IMR-90 (cell line): ENCODE data around the gene KCNAB2. TPM values are rescaled to one million over a fixed set of nuclear protein-coding genes. Genes with fewer than 3 reads are reported as not detected.

Experiments
- ATAC-seq: fragments of 200-7000 bp; cut with Tn5 transposase; 2 replicates; pipeline ENCODE4 v1.9.1; 2020; ENCODE audit warnings: low read depth, mild to moderate bottlenecking, moderate library complexity
- BruUV-seq: library from RNA; stranded (reverse); fragments of 400-500 nt; replicated peaks from 2 replicates; lab custom pipeline; 2021; lab: Mats Ljungman, UMichigan
- CTCF ChIA-PET: fragments of 300-600 bp; formaldehyde crosslinking; extraction: SDS; loops from one replicate; lab custom pipeline; 2021; ENCODE audit warnings: antibody characterized with exemption; lab: Yijun Ruan, JAX
- POLR2A ChIA-PET: fragments of 300-600 bp; sonication (Branson Sonifier 250); formaldehyde crosslinking; loops from one replicate; lab custom pipeline; 2022; ENCODE audit warnings: antibody characterized with exemption; ENCODE audit not compliant: unreplicated experiment; lab: Charles Lee
- DNase-seq: peaks from one replicate; pipeline ENCODE4 v3.0.0; 2013
- H2AFZ ChIP-seq: replicated peaks from 2 replicates; pipeline ENCODE3; 2013; ENCODE audit warnings: low read length, mild to moderate bottlenecking; ENCODE audit not compliant: poor library complexity
- H2AK5ac ChIP-seq: 2 replicates; pipeline ENCODE4 v1.6.1; 2013; ENCODE audit warnings: low read depth, low read length, inconsistent platforms
- H2AK9ac ChIP-seq: replicated peaks from 2 replicates; pipeline ENCODE3; 2013; ENCODE audit warnings: mild to moderate bottlenecking, low read depth, low read length, moderate library complexity; ENCODE audit not compliant: poor library complexity
- H2BK120ac ChIP-seq: 2 replicates; pipeline ENCODE4 v1.6.1; 2013; ENCODE audit warnings: low read depth, low read length, inconsistent platforms
- H2BK15ac ChIP-seq: 3 replicates; pipeline ENCODE4 v1.6.1; 2013; ENCODE audit warnings: low read depth, low read length, inconsistent platforms
- H2BK20ac ChIP-seq: 2 replicates; pipeline ENCODE4 v1.6.1; 2013; ENCODE audit warnings: low read depth, mild to moderate bottlenecking, inconsistent platforms, low read length, moderate library complexity
- H2BK5ac ChIP-seq: 2 replicates; pipeline ENCODE4 v1.6.1; 2013; ENCODE audit warnings: mild to moderate bottlenecking, low read depth, low read length, inconsistent platforms; ENCODE audit not compliant: poor library complexity, severe bottlenecking
- H3K14ac ChIP-seq: replicated peaks from 2 replicates; pipeline ENCODE4 v1.6.1; 2013; ENCODE audit warnings: low read depth, low read length, inconsistent platforms
- H3K18ac ChIP-seq: 2 replicates; pipeline ENCODE4 v1.6.1; 2013; ENCODE audit warnings: low read depth, low read length, control low read depth
- H3K23ac ChIP-seq: 2 replicates; pipeline ENCODE4 v1.6.1; 2013; ENCODE audit warnings: low read depth, low read length, inconsistent platforms
- H3K27ac ChIP-seq: 2 replicates; pipeline ENCODE4 v1.5.1; 2013; ENCODE audit warnings: mild to moderate bottlenecking, control low read depth, low read length; ENCODE audit not compliant: insufficient read depth
- H3K27me3 ChIP-seq: 2 replicates; pipeline ENCODE4 v1.6.1; 2013; ENCODE audit warnings: low read length; ENCODE audit not compliant: control insufficient read depth, insufficient read depth
- H3K36me3 ChIP-seq: 2 replicates; pipeline ENCODE4 v1.6.1; 2013; ENCODE audit warnings: low read length, mixed read lengths; ENCODE audit not compliant: control insufficient read depth, insufficient read depth
- H3K4ac ChIP-seq: 2 replicates; pipeline ENCODE4 v1.6.1; 2013; ENCODE audit warnings: low read depth, low read length, inconsistent platforms
- H3K4me1 ChIP-seq: 2 replicates; pipeline ENCODE4 v1.6.1; 2013; ENCODE audit warnings: low read length, mixed read lengths; ENCODE audit not compliant: control insufficient read depth, insufficient read depth
- H3K4me2 ChIP-seq: 2 replicates; pipeline ENCODE4 v1.6.1; 2013; ENCODE audit warnings: low read depth, mild to moderate bottlenecking, control low read depth, low read length, moderate library complexity
- H3K4me3 ChIP-seq: 2 replicates; pipeline ENCODE4 v1.5.1; 2013; ENCODE audit warnings: low read depth, mild to moderate bottlenecking, control low read depth, low read length, moderate library complexity; ENCODE audit not compliant: insufficient read depth
- H3K56ac ChIP-seq: 2 replicates; pipeline ENCODE4 v1.6.1; 2013; ENCODE audit warnings: low read length, inconsistent platforms; ENCODE audit not compliant: insufficient read depth; ENCODE audit errors: extremely low read depth
- H3K79me1 ChIP-seq, 2 experiments: 2 replicates each; pipeline ENCODE4 v1.6.1; 2013; ENCODE audit warnings: low read length in 2 of 2, inconsistent platforms in 1 of 2, low read depth in 1 of 2
- H3K9ac ChIP-seq: 2 replicates; pipeline ENCODE4 v1.6.1; 2013; ENCODE audit warnings: low read depth, low read length, control low read depth
- H3K9me1 ChIP-seq: 2 replicates; pipeline ENCODE4 v1.6.1; 2013; ENCODE audit warnings: low read length, inconsistent platforms; ENCODE audit not compliant: insufficient read depth
- H3K9me3 ChIP-seq: 2 replicates; pipeline ENCODE4 v1.6.1; 2013; ENCODE audit warnings: low read length; ENCODE audit not compliant: control insufficient read depth, insufficient read depth
- H4K20me1 ChIP-seq: 2 replicates; pipeline ENCODE4 v1.6.1; 2013; ENCODE audit warnings: low read length, inconsistent platforms; ENCODE audit not compliant: insufficient read depth
- H4K5ac ChIP-seq: 2 replicates; pipeline ENCODE4 v1.6.1; 2013; ENCODE audit warnings: mild to moderate bottlenecking, low read depth, low read length, control low read depth
- H4K8ac ChIP-seq, 2 experiments: 2 replicates each; pipeline ENCODE4 v1.6.1; 2013; ENCODE audit warnings: low read depth in 2 of 2, low read length in 2 of 2, control low read depth in 1 of 2, inconsistent platforms in 1 of 2
- H4K91ac ChIP-seq: 2 replicates; pipeline ENCODE4 v1.6.1; 2013; ENCODE audit warnings: low read depth, low read length, inconsistent platforms; ENCODE audit not compliant: insufficient read depth
- BHLHE40 ChIP-seq: fragments of 150-350 bp; IDR thresholded peaks from 2 replicates; pipeline ENCODE4 v1.6.1; 2016; ENCODE audit warnings: mild to moderate bottlenecking, low read depth, low read length
- CEBPB ChIP-seq: IDR thresholded peaks from 2 replicates; pipeline ENCODE4 v1.6.1; 2012; ENCODE audit warnings: low read depth, low read length, improper control_type of control experiment
- CHD1 ChIP-seq: IDR thresholded peaks from 2 replicates; pipeline ENCODE4 v1.6.1; 2012; ENCODE audit warnings: low read depth, low read length, improper control_type of control experiment
- FOS ChIP-seq: fragments of 150-350 bp; IDR thresholded peaks from 2 replicates; pipeline ENCODE4 v1.6.1; 2016; ENCODE audit warnings: low read depth, low read length
- MAZ ChIP-seq: IDR thresholded peaks from 2 replicates; pipeline ENCODE4 v1.6.1; 2012; ENCODE audit warnings: low read depth, mild to moderate bottlenecking, low read length, improper control_type of control experiment, moderate library complexity, borderline replicate concordance
- MXI1 ChIP-seq: IDR thresholded peaks from 2 replicates; pipeline ENCODE4 v1.6.1; 2012; ENCODE audit warnings: low read depth, mild to moderate bottlenecking, low read length, moderate library complexity, borderline replicate concordance
- NFE2L2 ChIP-seq: fragments of 150-350 bp; IDR thresholded peaks from 2 replicates; pipeline ENCODE4 v1.6.1; 2016; ENCODE audit warnings: low read depth, mild to moderate bottlenecking, low read length
- RAD21 ChIP-seq: IDR thresholded peaks from 2 replicates; pipeline ENCODE4 v1.6.1; 2012; ENCODE audit warnings: low read length, improper control_type of control experiment
- RCOR1 ChIP-seq: IDR thresholded peaks from 2 replicates; pipeline ENCODE4 v1.6.1; 2012; ENCODE audit warnings: mild to moderate bottlenecking, low read length, improper control_type of control experiment; ENCODE audit not compliant: insufficient replicate concordance
- RFX5 ChIP-seq: IDR thresholded peaks from 2 replicates; pipeline ENCODE4 v1.8.0; 2012; ENCODE audit warnings: low read depth, mild to moderate bottlenecking, low read length, moderate library complexity
- SMC3 ChIP-seq: fragments of 150-350 bp; IDR thresholded peaks from 2 replicates; pipeline ENCODE4 v1.6.1; 2016; ENCODE audit warnings: low read depth, mild to moderate bottlenecking, antibody characterized with exemption, low read length, moderate library complexity
- WGBS, 2 experiments: methylation state at CpG; one replicate each; pipeline versions ENCODE4 v1.1.5 to v1.1.7; 2013; ENCODE audit warnings: missing lambda C conversion rate in 2 of 2; ENCODE audit not compliant: insufficient read length in 1 of 2; ENCODE audit errors: extremely low coverage in 2 of 2; 5-methylcytosine and 5-hydroxymethylcytosine counted together
- dilution Hi-C: fragments of 300-500 bp; cut with HindIII; formaldehyde crosslinking; loops from one replicate; pipeline ENCODE4 v1.14.3; 2018; ENCODE audit warnings: low sequenced_read_pairs; ENCODE audit not compliant: unreplicated experiment
- in situ Hi-C: fragments of 300-500 bp; cut with MboI; formaldehyde crosslinking; loops from 3 replicates; pipeline ENCODE4 v1.14.3; 2019; ENCODE audit warnings: low sequenced_read_pairs, inconsistent platforms, mixed read lengths
- intact Hi-C: fragments of 100-400 bp; cut with micrococcal nuclease; formaldehyde crosslinking; loops from 2 replicates; pipeline ENCODE4 v1.10.0; 2022
- polyA plus RNA-seq, 3 experiments: library from polyadenylated mRNA; depleted of rRNA; stranded (reverse); fragments of >200 nt; gene quantifications; 2 replicates each; pipeline ENCODE4 v1.2.3, GENCODE V29; 2012; ENCODE audit warnings: low replicate concordance in 1 of 3
- total RNA-seq: library from RNA; depleted of rRNA; stranded (reverse); fragments of >200 nt; gene quantifications from 2 replicates; pipeline ENCODE4 v1.2.3, GENCODE V29; 2012
- TF ChIP-seq, protein P1 (sequence below): fragments of 150-350 bp; IDR thresholded peaks from 2 replicates; pipeline ENCODE4 v1.6.1; 2017; ENCODE audit warnings: mild to moderate bottlenecking, antibody characterized with exemption, low read length, low read depth
- TF ChIP-seq, protein P2 (sequence below): conservative IDR thresholded peaks from 2 replicates; pipeline ENCODE4 v1.5.1; 2012; ENCODE audit warnings: mild to moderate bottlenecking, low read depth, low read length, improper control_type of control experiment

The KCNAB2 gene
- total and polyA plus RNA-seq, 2 of the 4 experiments (the other 2 are of a cell fraction): 1.3 to 4.2 TPM

GRCh38 chr1:6092211-6092610 is 46.5 kb downstream of the KCNAB2 start:
- H3K36me3 ChIP-seq: no peaks in the 10 kb centered on the region
- H2BK120ac ChIP-seq: no peak overlapping the region
- intact Hi-C loops: no loop called here
- no peak overlapping the region for H4K5ac ChIP-seq
- no peak overlapping the region for H3K23ac ChIP-seq
- H4K20me1 ChIP-seq: no peaks in the 10 kb centered on the region
- no peak overlapping the region for H3K14ac ChIP-seq
- H3K4me1 ChIP-seq: no peaks in the 10 kb centered on the region
- no peak overlapping the region for H3K18ac ChIP-seq
- no peak overlapping the region for H2AFZ ChIP-seq
- no peak for DNase-seq
- no peak overlapping the region for H4K8ac ChIP-seq
- H3K9me1 ChIP-seq: no peaks in the 10 kb centered on the region
- in situ Hi-C loops: no loop called here
- ChIA-PET CTCF (no interaction called here), POLR2A (no interaction called here)
- H3K9ac ChIP-seq: no peak overlapping the region
- no peak overlapping the region for H3K4ac ChIP-seq
- TF ChIP-seq NFE2L2: no peak
- no peak for TF ChIP-seq MAZ
- no peak for TF ChIP-seq MXI1
- no peak for TF ChIP-seq RCOR1
- no peak for TF ChIP-seq CEBPB
- no peak for TF ChIP-seq SMC3
- no peak for TF ChIP-seq RFX5
- no peak for TF ChIP-seq BHLHE40
- TF ChIP-seq FOS: no peak
- TF ChIP-seq CHD1: no peak
- TF ChIP-seq, protein P1, sequence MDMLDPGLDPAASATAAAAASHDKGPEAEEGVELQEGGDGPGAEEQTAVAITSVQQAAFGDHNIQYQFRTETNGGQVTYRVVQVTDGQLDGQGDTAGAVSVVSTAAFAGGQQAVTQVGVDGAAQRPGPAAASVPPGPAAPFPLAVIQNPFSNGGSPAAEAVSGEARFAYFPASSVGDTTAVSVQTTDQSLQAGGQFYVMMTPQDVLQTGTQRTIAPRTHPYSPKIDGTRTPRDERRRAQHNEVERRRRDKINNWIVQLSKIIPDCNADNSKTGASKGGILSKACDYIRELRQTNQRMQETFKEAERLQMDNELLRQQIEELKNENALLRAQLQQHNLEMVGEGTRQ: no peak
- no peak for TF ChIP-seq RAD21
- TF ChIP-seq, protein P2, sequence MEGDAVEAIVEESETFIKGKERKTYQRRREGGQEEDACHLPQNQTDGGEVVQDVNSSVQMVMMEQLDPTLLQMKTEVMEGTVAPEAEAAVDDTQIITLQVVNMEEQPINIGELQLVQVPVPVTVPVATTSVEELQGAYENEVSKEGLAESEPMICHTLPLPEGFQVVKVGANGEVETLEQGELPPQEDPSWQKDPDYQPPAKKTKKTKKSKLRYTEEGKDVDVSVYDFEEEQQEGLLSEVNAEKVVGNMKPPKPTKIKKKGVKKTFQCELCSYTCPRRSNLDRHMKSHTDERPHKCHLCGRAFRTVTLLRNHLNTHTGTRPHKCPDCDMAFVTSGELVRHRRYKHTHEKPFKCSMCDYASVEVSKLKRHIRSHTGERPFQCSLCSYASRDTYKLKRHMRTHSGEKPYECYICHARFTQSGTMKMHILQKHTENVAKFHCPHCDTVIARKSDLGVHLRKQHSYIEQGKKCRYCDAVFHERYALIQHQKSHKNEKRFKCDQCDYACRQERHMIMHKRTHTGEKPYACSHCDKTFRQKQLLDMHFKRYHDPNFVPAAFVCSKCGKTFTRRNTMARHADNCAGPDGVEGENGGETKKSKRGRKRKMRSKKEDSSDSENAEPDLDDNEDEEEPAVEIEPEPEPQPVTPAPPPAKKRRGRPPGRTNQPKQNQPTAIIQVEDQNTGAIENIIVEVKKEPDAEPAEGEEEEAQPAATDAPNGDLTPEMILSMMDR: no peak
- no peak overlapping the region for H3K4me3 ChIP-seq
- no peak overlapping the region for H2AK9ac ChIP-seq
- no peak overlapping the region for H3K4me2 ChIP-seq
- H2BK5ac ChIP-seq: no peak overlapping the region
- 70% methylated on average over 7 of the region's 10 CpGs; no CpG with 5 or more reads in 1 of the 2 experiments for WGBS, 2 experiments
- H3K79me1 ChIP-seq: no peaks in the 10 kb centered on the region
- no peak overlapping the region for H3K27ac ChIP-seq
- ATAC-seq: no peak
- no peaks in the 10 kb centered on the region for H3K9me3 ChIP-seq
- no peak overlapping the region for H2AK5ac ChIP-seq
- H4K91ac ChIP-seq: no peak overlapping the region
- no peak overlapping the region for H2BK20ac ChIP-seq
- no TSS peak for BruUV-seq
- H3K27me3 ChIP-seq: peaks cover 6% of the 10 kb centered on the region; the same call in 1 of the 2 replicates
- H3K56ac ChIP-seq: no peak overlapping the region
- dilution Hi-C loops: no loop called here
- no peak overlapping the region for H2BK15ac ChIP-seq
